Neural crest cell (in vitro differentiated cells): ENCODE results near the gene NF1. TPM values are rescaled to one million over a fixed set of nuclear protein-coding genes. Genes with fewer than 3 reads are reported as not detected.
A peak's percentile ranks its signal among the peaks of the same experiment; 100 is the strongest.
"Not testable (repeated sequence)": the region's sequence is repeated elsewhere in the genome, so short reads cannot be mapped to it uniquely, and the experiment has no call there.

Source experiments
- DNase-seq: peaks from one replicate; pipeline ENCODE4 v3.0.0; 2021; ENCODE audit warnings: low read depth, mixed read lengths, low spot score
- H3K27ac Mint-ChIP-seq: one replicate; pipeline ENCODE4 v1.8.0; 2021; ENCODE audit warnings: mild to moderate bottlenecking, mixed read lengths; ENCODE audit not compliant: unreplicated experiment
- H3K27me3 Mint-ChIP-seq: 2 replicates; pipeline ENCODE4 v1.8.0; 2021; ENCODE audit warnings: low read depth, mild to moderate bottlenecking, mixed read lengths
- H3K36me3 Mint-ChIP-seq: 2 replicates; pipeline ENCODE4 v1.8.0; 2021; ENCODE audit warnings: low read depth, mild to moderate bottlenecking, mixed read lengths
- H3K4me1 Mint-ChIP-seq: 2 replicates; pipeline ENCODE4 v1.8.0; 2021; ENCODE audit warnings: mixed read lengths
- H3K4me3 Mint-ChIP-seq: one replicate; pipeline ENCODE4 v1.8.0; 2021; ENCODE audit warnings: mild to moderate bottlenecking, mixed read lengths
- H3K9me3 Mint-ChIP-seq: 2 replicates; pipeline ENCODE4 v1.8.0; 2021; ENCODE audit warnings: mixed read lengths
- CTCF ChIP-seq: fragments of 200-600 bp; sonication (generic); conservative IDR thresholded peaks from 2 replicates; pipeline ENCODE4 v1.5.0; 2021; ENCODE audit warnings: antibody characterized with exemption, mild to moderate bottlenecking
- total RNA-seq: library from RNA; stranded (reverse); gene quantifications from 2 replicates; pipeline ENCODE4 v1.2.1, GENCODE V29; 2021

Gene NF1
- total RNA-seq, 1 donor from 2014 or later: 60.6 TPM

GRCh38 chr17:31323551-31323950 lies 228.8 kb downstream of the NF1 start:
- H3K36me3 Mint-ChIP-seq: peaks cover 2% of the 10 kb centered on the region
- H3K4me1 Mint-ChIP-seq: peaks cover 18% of the 10 kb centered on the region
- no peak overlapping the region for H3K27ac Mint-ChIP-seq
- no peaks in the 10 kb centered on the region for H3K9me3 Mint-ChIP-seq
- no peak for TF ChIP-seq CTCF
- H3K27me3 Mint-ChIP-seq: no peaks in the 10 kb centered on the region
- DNase-seq: no peak
- H3K4me3 Mint-ChIP-seq: no peak overlapping the region

DNA sequence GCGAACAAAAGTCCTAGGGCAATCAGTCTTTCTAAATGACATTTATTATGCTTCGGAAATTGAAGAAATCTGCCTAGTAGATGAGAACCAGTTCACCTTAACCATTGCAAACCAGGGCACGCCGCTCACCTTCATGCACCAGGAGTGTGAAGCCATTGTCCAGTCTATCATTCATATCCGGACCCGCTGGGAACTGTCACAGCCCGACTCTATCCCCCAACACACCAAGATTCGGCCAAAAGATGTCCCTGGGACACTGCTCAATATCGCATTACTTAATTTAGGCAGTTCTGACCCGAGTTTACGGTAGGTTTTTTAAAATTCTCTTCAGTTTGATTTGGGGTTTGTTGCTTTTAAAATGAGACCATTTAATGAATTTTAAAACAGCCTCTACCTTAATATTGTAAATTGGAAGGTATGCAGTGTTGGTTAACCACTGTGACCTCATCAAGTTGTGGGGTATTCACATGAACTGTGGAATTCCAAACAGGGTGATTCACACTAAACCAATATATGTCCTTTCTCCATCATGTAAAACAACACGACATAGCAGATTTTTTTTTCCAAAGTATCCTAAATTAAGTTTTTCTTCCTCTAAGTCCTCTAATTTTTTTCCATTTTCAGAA lies 232.9 kb downstream of the NF1 start:
- no peak for DNase-seq
- TF ChIP-seq CTCF: no peak
- Mint-ChIP-seq H3K27me3 (no peaks in the 10 kb centered on the region), H3K36me3 (peaks cover 2% of the 10 kb centered on the region), H3K4me3 (no peak overlapping the region), H3K27ac (peak overlapping the region; percentile 84), H3K4me1 (no peaks in the 10 kb centered on the region), H3K9me3 (no peaks in the 10 kb centered on the region)

DNA sequence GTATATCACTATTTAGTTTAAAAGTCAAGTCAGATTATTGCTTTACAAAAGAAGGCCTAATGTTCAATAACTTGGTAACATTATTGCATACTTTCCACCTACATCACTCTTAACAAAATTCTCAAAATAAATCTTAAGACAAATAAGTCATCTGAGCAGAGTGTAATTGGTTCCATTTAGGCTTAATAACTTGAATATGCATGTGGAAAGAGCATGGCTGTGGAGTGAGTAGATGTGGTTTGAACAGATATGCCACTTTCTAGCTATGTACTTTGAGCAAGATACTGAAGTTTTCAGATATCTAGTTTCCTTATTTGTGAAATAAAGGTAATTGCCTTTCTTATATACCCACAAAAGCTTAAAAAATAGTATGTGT lies 233.4 kb downstream of the NF1 start:
- Mint-ChIP-seq H3K27me3 (no peaks in the 10 kb centered on the region), H3K36me3 (peaks cover 2% of the 10 kb centered on the region), H3K4me1 (no peaks in the 10 kb centered on the region), H3K27ac (no peak overlapping the region), H3K9me3 (no peaks in the 10 kb centered on the region), H3K4me3 (no peak overlapping the region)
- DNase-seq: no peak
- no peak for TF ChIP-seq CTCF

- no peak overlapping the region for H3K27ac Mint-ChIP-seq
Measured at GRCh38 chr17:31329221-31329620, 234.4 kb downstream of the NF1 start.

GRCh38 chr17:31339906-31340661 lies 245.3 kb downstream of the NF1 start:
- Mint-ChIP-seq H3K27ac (no peak overlapping the region), H3K4me1 (no peaks in the 10 kb centered on the region), H3K36me3 (peaks cover 11% of the 10 kb centered on the region), H3K4me3 (no peak overlapping the region), H3K9me3 (no peaks in the 10 kb centered on the region), H3K27me3 (no peaks in the 10 kb centered on the region)
- no peak for DNase-seq
- no peak for TF ChIP-seq CTCF

More at GRCh38 chr17:31329221-31329620, 234.4 kb downstream of the NF1 start:
- Mint-ChIP-seq H3K36me3 (peaks cover 2% of the 10 kb centered on the region), H3K4me3 (no peak overlapping the region), H3K27me3 (no peaks in the 10 kb centered on the region), H3K4me1 (no peaks in the 10 kb centered on the region), H3K9me3 (no peaks in the 10 kb centered on the region)
- no peak for DNase-seq
- TF ChIP-seq CTCF: no peak

DNA sequence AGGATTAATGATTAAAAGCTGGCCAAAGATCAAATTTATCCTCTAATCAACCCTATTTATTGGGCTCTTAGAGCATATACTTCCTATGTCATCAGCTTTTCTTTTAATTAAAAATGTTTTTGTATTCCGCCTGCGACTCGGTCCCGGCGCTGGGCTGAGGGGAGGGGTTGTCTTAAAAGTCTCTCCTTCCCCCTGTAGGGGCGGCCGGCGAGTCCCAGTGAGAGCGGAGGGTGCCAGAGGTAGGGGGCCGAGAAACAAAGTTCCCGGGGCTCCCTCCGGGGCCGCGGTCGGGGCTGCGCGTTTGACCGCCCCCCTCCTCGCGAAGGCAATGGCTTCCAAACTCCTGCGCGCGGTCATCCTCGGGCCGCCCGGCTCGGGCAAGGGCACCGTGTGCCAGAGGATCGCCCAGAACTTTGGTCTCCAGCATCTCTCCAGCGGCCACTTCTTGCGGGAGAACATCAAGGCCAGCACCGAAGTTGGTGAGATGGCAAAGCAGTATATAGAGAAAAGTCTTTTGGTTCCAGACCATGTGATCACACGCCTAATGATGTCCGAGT lies 250.5 kb downstream of the NF1 start:
- H3K27me3 Mint-ChIP-seq, H3K27ac Mint-ChIP-seq, H3K4me1 Mint-ChIP-seq, H3K9me3 Mint-ChIP-seq, H3K4me3 Mint-ChIP-seq, DNase-seq, H3K36me3 Mint-ChIP-seq: not testable (repeated sequence)
